NCI-H774 (cell line): ENCODE measurements around the gene SP5.
"Not testable (repeated sequence)": the region's sequence is repeated elsewhere in the genome, so short reads cannot be mapped to it uniquely, and the experiment has no call there.

Experiments
- DNase-seq: peaks from one replicate; lab custom pipeline; 2025; lab: John Stamatoyannopoulos, UW

Gene SP5

GRCh38 chr2:170739048-170739447, 23.9 kb downstream of the SP5 start:
- DNase-seq: no peak

GRCh38 chr2:170739507-170740046, 24.4 kb downstream of the SP5 start:
- no peak for DNase-seq

- DNase-seq: no peak
Observed at GRCh38 chr2:170740660-170741059, 25.5 kb downstream of the SP5 start.

GRCh38 chr2:170742000-170742399, 26.9 kb downstream of the SP5 start:
- no peak for DNase-seq

- no peak for DNase-seq
Observed at GRCh38 chr2:170742896-170743529, 27.9 kb downstream of the SP5 start.

- DNase-seq: no peak
Observed at GRCh38 chr2:170743530-170744239, 28.5 kb downstream of the SP5 start.

GRCh38 chr2:170744248-170745002, 29.3 kb downstream of the SP5 start:
- no peak for DNase-seq

GRCh38 chr2:170745305-170745704, 30.2 kb downstream of the SP5 start:
- DNase-seq: no peak

- no peak for DNase-seq
Observed at GRCh38 chr2:170747921-170748320, 32.8 kb downstream of the SP5 start.

- not testable (repeated sequence) for DNase-seq
Observed at GRCh38 chr2:170751555-170751954, 36.4 kb downstream of the SP5 start.

- DNase-seq: no peak
Observed at GRCh38 chr2:170761572-170761971, 46.4 kb downstream of the SP5 start.

GRCh38 chr2:170762760-170763159, 47.6 kb downstream of the SP5 start:
- no peak for DNase-seq

- DNase-seq: no peak
Observed at GRCh38 chr2:170763232-170763631, 48.1 kb downstream of the SP5 start.

- DNase-seq: no peak
Observed at GRCh38 chr2:170764880-170765261, 49.7 kb downstream of the SP5 start.

GRCh38 chr2:170766693-170767092, 51.6 kb downstream of the SP5 start:
- DNase-seq: no peak
